ENCODE results near the gene LRRC27. TPM values are rescaled to one million over a fixed set of nuclear protein-coding genes. Genes with fewer than 3 reads are reported as not detected.

The LRRC27 gene
- total and polyA plus RNA-seq, 12 donors = 6.5 to 17.6 (median 9.9) TPM

GRCh38 chr10:132405463-132405991 is 73.5 kb downstream of the LRRC27 start:
- TF ChIP-seq CTCF (IDR thresholded peaks at IDR 0.05) (no peak), POLR2A (IDR thresholded peaks at IDR 0.05) (no peak)
- 93 to 97% (median 96%) methylated on average over 15 to 53 of the region's 53 CpGs for WGBS, 4 donors
- Histone ChIP-seq H3K27ac (peak overlapping the region in 3 of 5 donors; percentile 86 to 98 (median 98)), H3K4me3 (no peak overlapping the region), H3K27me3 (no peaks in the 10 kb centered on the region), H3K9me3 (replicated peaks in 1 of 3) (no peaks in the 10 kb centered on the region), H3K4me1 (replicated peaks in 1 of 2) (peaks cover 56 to 86% of the 10 kb centered on the region in 2 donors), H3K36me3 (replicated peaks in 1 of 2) (peaks cover 0 to 22% of the 10 kb centered on the region in 2 donors)
- intact Hi-C loops (cut with DNase I) = no loop called here
- DNase-seq = no peak

GRCh38 chr10:132406181-132406580 is 74.2 kb downstream of the LRRC27 start:
- no peaks in the 10 kb centered on the region for H3K9me3 ChIP-seq (replicated peaks in 1 of 3)
- no peak overlapping the region for H3K4me3 ChIP-seq
- H3K4me1 ChIP-seq (replicated peaks in 1 of 2) = peaks cover 56 to 86% of the 10 kb centered on the region in 2 donors
- DNase-seq = no peak
- TF ChIP-seq CTCF (IDR thresholded peaks at IDR 0.05) (no peak), POLR2A (IDR thresholded peaks at IDR 0.05) (no peak)
- peaks cover 0 to 22% of the 10 kb centered on the region in 2 donors for H3K36me3 ChIP-seq (replicated peaks in 1 of 2)
- intact Hi-C loops (cut with DNase I) = no loop called here
- H3K27me3 ChIP-seq = no peaks in the 10 kb centered on the region
- WGBS, 4 donors = 77 to 95% (median 80%) methylated on average over 14 to 17 of the region's 17 CpGs
- H3K27ac ChIP-seq = peak overlapping the region; percentile 86 to 98 (median 92)

GRCh38 chr10:132406750-132407149 is 74.8 kb downstream of the LRRC27 start:
- Histone ChIP-seq H3K27ac (peak overlapping the region; percentile 86 to 98 (median 92)), H3K9me3 (replicated peaks in 1 of 3) (no peaks in the 10 kb centered on the region), H3K4me1 (replicated peaks in 1 of 2) (peaks cover 57 to 86% of the 10 kb centered on the region in 2 donors), H3K4me3 (peak overlapping the region in 1 of 4 donors; percentile 46), H3K27me3 (no peaks in the 10 kb centered on the region), H3K36me3 (replicated peaks in 1 of 2) (peaks cover 0 to 22% of the 10 kb centered on the region in 2 donors)
- intact Hi-C loops (cut with DNase I) = no loop called here
- TF ChIP-seq POLR2A (IDR thresholded peaks at IDR 0.05) = no peak
- TF ChIP-seq CTCF (IDR thresholded peaks at IDR 0.05) = no peak
- WGBS, 4 donors = 36 to 64% (median 58%) methylated on average over 4 to 16 of the region's 16 CpGs
- peak in 3 of 7 donors; percentile 42 to 57 (median 54) for DNase-seq

- Histone ChIP-seq H3K27ac (peak overlapping the region; percentile 86 to 98 (median 92)), H3K27me3 (no peaks in the 10 kb centered on the region), H3K9me3 (replicated peaks in 1 of 3) (no peaks in the 10 kb centered on the region), H3K4me1 (replicated peaks in 1 of 2) (peaks cover 62 to 86% of the 10 kb centered on the region in 2 donors), H3K4me3 (peak overlapping the region in 1 of 4 donors; percentile 46), H3K36me3 (replicated peaks in 1 of 2) (peaks cover 0 to 22% of the 10 kb centered on the region in 2 donors)
- WGBS, 4 donors = 39 to 68% (median 52%) methylated on average over 2 to 12 of the region's 12 CpGs; no CpG with 5 or more reads in 1 of the 4 donors
- no peak for TF ChIP-seq CTCF (IDR thresholded peaks at IDR 0.05)
- peak; percentile 21 to 63 for TF ChIP-seq POLR2A (IDR thresholded peaks at IDR 0.05)
- intact Hi-C loops (cut with DNase I) = no loop called here
- DNase-seq = peak; percentile 91 to 98 (median 97)
Observed at GRCh38 chr10:132407243-132407746, 75.3 kb downstream of the LRRC27 start.

Measured in adrenal gland (tissue), 12 donors.